HepG2 (cell line): ENCODE measurements around the gene RPS27A. TPM values are rescaled to one million over a fixed set of nuclear protein-coding genes. Genes with fewer than 3 reads are reported as not detected.
A peak's percentile ranks its signal among the peaks of the same experiment; 100 is the strongest.

Experiments
- ATAC-seq: fragments of 200-7000 bp; cut with Tn5 transposase; 3 replicates; pipeline ENCODE4 v1.9.1; 2020; ENCODE audit warnings: mild to moderate bottlenecking, moderate library complexity
- BruUV-seq: library from RNA; stranded (reverse); fragments of 400-500 nt; replicated peaks from 2 replicates; lab custom pipeline; 2021; lab: Mats Ljungman, UMichigan
- CTCF ChIA-PET: fragments of 300-600 bp; formaldehyde crosslinking; extraction: SDS; loops from one replicate; lab custom pipeline; 2021; ENCODE audit warnings: low total read pairs, inconsistent platforms, low intra/inter-chr PET ratio; lab: Yijun Ruan, JAX
- POLR2A ChIA-PET: fragments of 350-600 bp; sonication (Branson Sonifier 250); formaldehyde crosslinking; loops from one replicate; lab custom pipeline; 2020; ENCODE audit warnings: antibody characterized with exemption, inconsistent platforms; lab: Yijun Ruan, JAX
- DNase-seq: peaks from one replicate; pipeline ENCODE4 v3.0.0-alpha.2; 2015; ENCODE audit warnings: low spot score
- FAIRE-seq: peaks from 3 replicates; lab custom pipeline; 2011; peaks lifted over from hg19 to GRCh38; lab: Jason Lieb, UNC
- H2AFZ ChIP-seq: one replicate; pipeline ENCODE4 v1.6.1; 2011; ENCODE audit warnings: low read length, inconsistent platforms
- H3K27ac ChIP-seq: fragments of 300-600 bp; 3 replicates; pipeline ENCODE4 v1.8.0; 2011; ENCODE audit warnings: mixed run types, mild to moderate bottlenecking, mixed read lengths, low read length, inconsistent platforms; ENCODE audit not compliant: insufficient read depth; ENCODE audit errors: extremely low read length
- H3K27me3 ChIP-seq, 2 experiments: fragments of 200-600 bp in 1 of 2; 2 replicates in 1 of 2; 3 replicates in 1 of 2; pipeline versions ENCODE4 v1.6.0 to v1.8.0; 2011; ENCODE audit warnings: low read length in 2 of 2, mild to moderate bottlenecking in 2 of 2, moderate library complexity in 2 of 2, inconsistent platforms in 1 of 2; ENCODE audit not compliant: insufficient read depth in 2 of 2, control insufficient read depth in 1 of 2
- H3K36me3 ChIP-seq, 2 experiments: fragments of 200-600 bp in 1 of 2; replicated peaks in 1 of 2; 2 replicates in 1 of 2; 3 replicates in 1 of 2; pipeline versions ENCODE4 v1.5.1 to v1.8.0; 2011; ENCODE audit warnings: low read length in 2 of 2, inconsistent platforms in 1 of 2; ENCODE audit not compliant: insufficient read depth in 2 of 2, control insufficient read depth in 1 of 2
- H3K4me1 ChIP-seq: 2 replicates; pipeline ENCODE4 v1.5.1; 2012; ENCODE audit warnings: low read length, inconsistent platforms; ENCODE audit not compliant: insufficient read depth
- H3K4me2 ChIP-seq: 2 replicates; pipeline ENCODE4 v1.6.0; 2011; ENCODE audit warnings: low read depth, low read length, inconsistent platforms
- H3K4me3 ChIP-seq, 3 experiments: fragments of 200-600 bp in 1 of 3; sonication (generic), shearing (Covaris generic) in 1 of 3; replicated peaks in 1 of 3; 2 replicates each; pipeline ENCODE4 v1.5.1; 2011 to 2016; ENCODE audit warnings: low read length in 3 of 3, inconsistent platforms in 2 of 3, low read depth in 2 of 3, mild to moderate bottlenecking in 2 of 3, control low read depth in 1 of 3, mixed read lengths in 1 of 3; ENCODE audit not compliant: insufficient read depth in 1 of 3
- H3K79me2 ChIP-seq: one replicate; pipeline ENCODE4 v1.6.1; 2011; ENCODE audit warnings: low read length, inconsistent platforms; ENCODE audit not compliant: insufficient read depth
- H3K9ac ChIP-seq: 2 replicates; pipeline ENCODE4 v1.6.0; 2011; ENCODE audit warnings: mild to moderate bottlenecking, low read depth, low read length, inconsistent platforms; ENCODE audit not compliant: insufficient read depth
- H3K9me3 ChIP-seq: 2 replicates; pipeline ENCODE4 v1.5.1; 2012; ENCODE audit warnings: mild to moderate bottlenecking, low read length
- H4K20me1 ChIP-seq: 2 replicates; pipeline ENCODE4 v1.6.0; 2011; ENCODE audit warnings: inconsistent platforms, mild to moderate bottlenecking, low read length, moderate library complexity; ENCODE audit not compliant: insufficient read depth
- ZNF883 ChIP-seq: sonication (generic); formaldehyde crosslinking; IDR thresholded peaks from 2 replicates; pipeline ENCODE4 v1.5.1; 2020; ENCODE audit warnings: mild to moderate bottlenecking, missing genetic modification reagents; ENCODE audit errors: not compliant biosample characterization
- WGBS: methylation state at CpG from one replicate; pipeline ENCODE4 v1.1.6; 2017; ENCODE audit warnings: low lambda C conversion rate; 5-methylcytosine and 5-hydroxymethylcytosine counted together
- in situ Hi-C: cut with HindIII; loops from 2 replicates; pipeline ENCODE4 v1.10.0; 2017; ENCODE audit warnings: low pct_unique_long_range_greater_than_20kb; ENCODE audit not compliant: extremely low pct_ligation_motif_present
- intact Hi-C: fragments of 100-400 bp; cut with micrococcal nuclease; formaldehyde crosslinking; loops from one replicate; pipeline ENCODE4 v1.10.0; 2022; ENCODE audit not compliant: unreplicated experiment
- polyA plus RNA-seq, 8 experiments: library from polyadenylated mRNA; depleted of rRNA in 3 of 8; stranded (reverse) in 7 of 8; unstranded in 1 of 8; fragments of >200 nt; fragmentation: Illumina TruSeq in 4 of 8; extraction: Trizol in 4 of 8; gene quantifications; 2 replicates each; pipeline versions ENCODE4 v1.2.1 to v1.2.3, GENCODE V29; 2011 to 2016; ENCODE audit warnings: low read depth in 4 of 8, missing spikeins in 1 of 8, mixed read lengths in 1 of 8; ENCODE audit not compliant: insufficient read depth in 1 of 8
- total RNA-seq, 5 experiments: library from RNA; depleted of rRNA; stranded (reverse); fragments of >200 nt; fragmentation: Illumina TruSeq; extraction: Trizol; gene quantifications; 2 replicates each; pipeline ENCODE4 v1.2.3, GENCODE V29; 2016; ENCODE audit warnings: low read depth in 1 of 5
- TF ChIP-seq, protein P1 (sequence below): sonication (generic); formaldehyde crosslinking; IDR thresholded peaks from 2 replicates; pipeline ENCODE4 v1.5.1; 2020; ENCODE audit warnings: mild to moderate bottlenecking, missing genetic modification reagents, moderate library complexity
- TF ChIP-seq, protein P2 (sequence below): sonication (generic); formaldehyde crosslinking; IDR thresholded peaks from 2 replicates; pipeline ENCODE4 v1.4.0; 2020; ENCODE audit warnings: missing genetic modification reagents, low read depth, mild to moderate bottlenecking, borderline replicate concordance

Gene RPS27A
- total and polyA plus RNA-seq, 2 of the 13 experiments (the other 11 are each of a cell fraction or from before 2014, with no cell fraction given) = 2,779 to 3,269 TPM

DNA sequence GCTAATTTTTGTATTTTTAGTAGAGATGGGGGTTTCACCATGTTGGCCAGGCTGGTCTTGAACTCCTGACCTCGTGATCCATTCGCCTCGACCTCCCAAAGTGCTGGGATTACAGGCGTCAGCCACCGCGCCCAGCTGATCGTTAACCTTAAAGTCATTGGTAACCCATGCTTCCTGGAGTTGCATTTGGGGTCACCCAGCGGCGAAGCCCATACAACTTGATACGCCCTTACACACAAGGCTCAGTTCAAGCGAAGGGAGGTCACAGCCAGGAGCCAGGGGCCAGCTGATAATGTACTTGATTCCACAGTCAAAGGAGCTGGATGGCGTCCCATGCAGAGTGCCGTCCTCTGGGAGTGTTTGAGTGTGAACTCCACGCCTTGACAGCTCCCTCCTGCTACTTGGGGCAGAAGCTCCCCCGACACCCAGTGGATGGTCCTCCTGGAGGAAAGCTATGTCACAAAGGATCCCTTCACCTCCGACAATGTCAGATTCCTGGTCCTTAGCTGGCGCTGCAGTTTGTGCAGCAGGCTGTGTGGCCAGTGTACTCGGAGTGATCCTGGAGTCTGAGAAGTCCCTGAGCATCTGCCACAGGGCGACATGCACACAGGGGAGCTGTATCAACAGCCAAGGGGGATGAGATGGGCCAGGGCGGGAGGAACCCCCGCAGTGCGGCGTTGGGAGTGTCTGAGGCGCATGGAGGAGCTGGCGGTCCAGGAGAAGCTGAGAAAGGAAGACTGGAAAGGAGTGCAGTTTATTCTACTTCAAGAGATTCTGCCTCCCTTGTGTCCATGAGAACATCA, 8.3 kb upstream of the RPS27A start:
- H3K27ac ChIP-seq = no peak overlapping the region
- BruUV-seq = no TSS peak

More for the DNA sequence above, 8.3 kb upstream of the RPS27A start:
- no peak for FAIRE-seq
- WGBS = 99% methylated on average over 25 of the region's 25 CpGs
- H3K27me3 ChIP-seq = no peaks in the 10 kb centered on the region
- ChIA-PET CTCF (no interaction called here), POLR2A (interaction anchor here (1.1 kb wide), 1 partner anchor 8 kb away, joined by 8 read pairs; the partner anchor contains the start of genes CLHC1 and RPS27A)
- peak; percentile 34; the same call in 2 of the 3 replicates for ATAC-seq
- H2AFZ ChIP-seq = no peak overlapping the region
- no peaks in the 10 kb centered on the region for H3K9me3 ChIP-seq
- intact Hi-C loops = no loop called here
- no peaks in the 10 kb centered on the region for H4K20me1 ChIP-seq
- TF ChIP-seq, protein P1, sequence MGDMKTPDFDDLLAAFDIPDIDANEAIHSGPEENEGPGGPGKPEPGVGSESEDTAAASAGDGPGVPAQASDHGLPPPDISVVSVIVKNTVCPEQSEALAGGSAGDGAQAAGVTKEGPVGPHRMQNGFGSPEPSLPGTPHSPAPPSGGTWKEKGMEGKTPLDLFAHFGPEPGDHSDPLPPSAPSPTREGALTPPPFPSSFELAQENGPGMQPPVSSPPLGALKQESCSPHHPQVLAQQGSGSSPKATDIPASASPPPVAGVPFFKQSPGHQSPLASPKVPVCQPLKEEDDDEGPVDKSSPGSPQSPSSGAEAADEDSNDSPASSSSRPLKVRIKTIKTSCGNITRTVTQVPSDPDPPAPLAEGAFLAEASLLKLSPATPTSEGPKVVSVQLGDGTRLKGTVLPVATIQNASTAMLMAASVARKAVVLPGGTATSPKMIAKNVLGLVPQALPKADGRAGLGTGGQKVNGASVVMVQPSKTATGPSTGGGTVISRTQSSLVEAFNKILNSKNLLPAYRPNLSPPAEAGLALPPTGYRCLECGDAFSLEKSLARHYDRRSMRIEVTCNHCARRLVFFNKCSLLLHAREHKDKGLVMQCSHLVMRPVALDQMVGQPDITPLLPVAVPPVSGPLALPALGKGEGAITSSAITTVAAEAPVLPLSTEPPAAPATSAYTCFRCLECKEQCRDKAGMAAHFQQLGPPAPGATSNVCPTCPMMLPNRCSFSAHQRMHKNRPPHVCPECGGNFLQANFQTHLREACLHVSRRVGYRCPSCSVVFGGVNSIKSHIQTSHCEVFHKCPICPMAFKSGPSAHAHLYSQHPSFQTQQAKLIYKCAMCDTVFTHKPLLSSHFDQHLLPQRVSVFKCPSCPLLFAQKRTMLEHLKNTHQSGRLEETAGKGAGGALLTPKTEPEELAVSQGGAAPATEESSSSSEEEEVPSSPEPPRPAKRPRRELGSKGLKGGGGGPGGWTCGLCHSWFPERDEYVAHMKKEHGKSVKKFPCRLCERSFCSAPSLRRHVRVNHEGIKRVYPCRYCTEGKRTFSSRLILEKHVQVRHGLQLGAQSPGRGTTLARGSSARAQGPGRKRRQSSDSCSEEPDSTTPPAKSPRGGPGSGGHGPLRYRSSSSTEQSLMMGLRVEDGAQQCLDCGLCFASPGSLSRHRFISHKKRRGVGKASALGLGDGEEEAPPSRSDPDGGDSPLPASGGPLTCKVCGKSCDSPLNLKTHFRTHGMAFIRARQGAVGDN = 0 out of 2 replicates have a peak, but pooled peaks have one; percentile 8
- TF ChIP-seq ZNF883 (CRISPR knock-in tag) = peak; percentile 56
- TF ChIP-seq, protein P2, sequence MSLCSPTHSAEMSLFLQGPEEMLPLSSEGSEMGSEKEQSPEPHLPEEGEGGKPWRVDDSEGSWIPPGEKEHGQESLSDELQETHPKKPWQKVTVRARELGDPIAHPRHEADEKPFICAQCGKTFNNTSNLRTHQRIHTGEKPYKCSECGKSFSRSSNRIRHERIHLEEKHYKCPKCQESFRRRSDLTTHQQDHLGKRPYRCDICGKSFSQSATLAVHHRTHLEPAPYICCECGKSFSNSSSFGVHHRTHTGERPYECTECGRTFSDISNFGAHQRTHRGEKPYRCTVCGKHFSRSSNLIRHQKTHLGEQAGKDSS (CRISPR knock-in tag) = no peak
- TF ChIP-seq, all 625 proteins: peak for 2
- Histone ChIP-seq H3K79me2 (peaks cover 6% of the 10 kb centered on the region), H3K4me3 (no peak overlapping the region), H3K36me3 (peaks cover 2 to 3% of the 10 kb centered on the region in 2 experiments; a peak in 2 of 5 replicates), H3K4me2 (no peak overlapping the region), H3K4me1 (peaks cover 15% of the 10 kb centered on the region), H3K9ac (no peak overlapping the region)
- no peak for DNase-seq
- in situ Hi-C loops = no loop called here
